ACHN (cell line): ENCODE measurements around the gene PACS1.
A peak's percentile ranks its signal among the peaks of the same experiment; 100 is the strongest.
"Not testable (repeated sequence)": the region's sequence is repeated elsewhere in the genome, so short reads cannot be mapped to it uniquely, and the experiment has no call there.

Source experiments
- DNase-seq: peaks from one replicate; pipeline ENCODE4 v3.0.0-alpha.2; 2015
- in situ Hi-C: cut with HindIII; loops from 2 replicates; pipeline ENCODE4 v1.10.0; 2017; ENCODE audit warnings: low sequenced_read_pairs, low pct_ligation_motif_present, low pct_unique_long_range_greater_than_20kb

PACS1 gene

GRCh38 chr11:66271816-66272215 is 201.7 kb downstream of the PACS1 start:
- in situ Hi-C loops: no loop called here
- no peak for DNase-seq

- DNase-seq: no peak
- in situ Hi-C loops: no loop called here
Observed at GRCh38 chr11:66272596-66272995, 202.5 kb downstream of the PACS1 start.

DNA sequence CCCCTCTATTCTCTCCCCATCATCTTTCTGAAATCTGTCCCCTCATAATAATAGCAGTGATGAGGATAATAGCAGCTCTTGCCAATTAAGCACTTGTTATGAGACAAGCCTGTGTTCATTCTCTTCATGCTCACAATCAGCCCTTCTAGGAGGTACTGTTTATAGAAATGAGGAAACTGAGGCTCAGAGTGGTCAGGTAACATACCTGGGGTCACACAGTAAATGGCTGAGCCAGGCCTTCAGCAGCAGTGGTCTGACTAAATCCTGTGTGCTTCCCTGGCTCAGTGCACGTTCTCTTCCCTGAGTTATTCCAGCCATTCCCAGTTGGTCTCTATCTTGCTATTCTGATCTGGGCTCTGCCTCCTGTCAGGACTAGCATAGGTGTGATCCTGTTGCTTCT is 204.1 kb downstream of the PACS1 start:
- DNase-seq: no peak
- in situ Hi-C loops: no loop called here

- in situ Hi-C loops: no loop called here
- DNase-seq: no peak
Observed at GRCh38 chr11:66275396-66275795, 205.3 kb downstream of the PACS1 start.

DNA sequence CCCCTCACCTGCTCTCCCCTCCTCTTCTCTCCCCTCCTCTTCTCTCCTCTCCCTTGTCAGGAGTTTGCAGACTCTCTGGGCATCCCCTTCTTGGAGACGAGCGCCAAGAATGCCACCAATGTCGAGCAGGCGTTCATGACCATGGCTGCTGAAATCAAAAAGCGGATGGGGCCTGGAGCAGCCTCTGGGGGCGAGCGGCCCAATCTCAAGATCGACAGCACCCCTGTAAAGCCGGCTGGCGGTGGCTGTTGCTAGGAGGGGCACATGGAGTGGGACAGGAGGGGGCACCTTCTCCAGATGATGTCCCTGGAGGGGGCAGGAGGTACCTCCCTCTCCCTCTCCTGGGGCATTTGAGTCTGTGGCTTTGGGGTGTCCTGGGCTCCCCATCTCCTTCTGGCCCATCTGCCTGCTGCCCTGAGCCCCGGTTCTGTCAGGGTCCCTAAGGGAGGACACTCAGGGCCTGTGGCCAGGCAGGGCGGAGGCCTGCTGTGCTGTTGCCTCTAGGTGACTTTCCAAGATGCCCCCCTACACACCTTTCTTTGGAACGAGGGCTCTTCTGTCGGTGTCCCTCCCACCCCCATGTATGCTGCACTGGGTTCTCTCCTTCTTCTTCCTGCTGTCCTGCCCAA is 206.0 kb downstream of the PACS1 start:
- DNase-seq: no peak
- in situ Hi-C loops: no loop called here

DNA sequence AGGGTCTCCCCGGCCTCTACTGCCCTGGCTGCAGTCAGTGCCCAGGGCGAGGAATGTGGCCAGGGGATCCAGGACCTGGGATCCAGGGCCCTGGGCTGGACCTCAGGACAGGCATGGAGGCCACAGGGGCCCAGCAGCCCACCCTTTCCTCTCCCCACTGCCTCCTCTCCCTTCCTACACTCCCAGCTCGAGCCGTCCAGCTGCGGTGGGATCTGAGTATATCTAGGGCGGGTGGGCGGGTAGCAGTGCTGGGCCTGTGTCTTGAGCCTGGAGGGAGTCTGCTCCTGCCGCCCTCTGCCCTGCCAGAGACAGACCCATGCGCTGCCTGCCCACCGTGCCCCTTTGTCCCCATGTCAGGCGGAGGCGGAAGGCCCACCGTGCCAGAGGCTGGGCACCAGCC is 206.5 kb downstream of the PACS1 start:
- in situ Hi-C loops, DNase-seq: not testable (repeated sequence)

DNA sequence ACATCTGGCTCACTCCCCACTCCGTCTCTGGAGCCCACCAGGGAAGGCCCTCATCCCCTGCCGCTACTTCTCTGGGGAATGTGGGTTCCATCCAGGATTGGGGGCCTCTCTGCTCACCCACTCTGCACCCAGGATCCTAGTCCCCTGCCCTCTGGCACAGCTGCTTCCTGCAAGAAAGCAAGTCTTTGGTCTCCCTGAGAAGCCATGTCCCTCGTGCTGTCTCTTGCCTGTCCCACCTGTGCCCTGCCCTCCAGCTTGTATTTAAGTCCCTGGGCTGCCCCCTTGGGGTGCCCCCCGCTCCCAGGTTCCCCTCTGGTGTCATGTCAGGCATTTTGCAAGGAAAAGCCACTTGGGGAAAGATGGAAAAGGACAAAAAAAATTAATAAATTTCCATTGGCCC is 207.0 kb downstream of the PACS1 start:
- in situ Hi-C loops, DNase-seq: not testable (repeated sequence)

GRCh38 chr11:66277471-66278362 is 207.6 kb downstream of the PACS1 start, which contains the start of gene CNIH2:
Gene CNIH2, plus strand, starts transcription at chr11:66278175. Its CDS starts 282 bp downstream, at chr11:66278457.
- peak; percentile 15 for DNase-seq
- in situ Hi-C loops: no loop called here

- DNase-seq: no peak
- in situ Hi-C loops: no loop called here
Observed at GRCh38 chr11:66278363-66279091, 208.5 kb downstream of the PACS1 start.

- no peak for DNase-seq
- in situ Hi-C loops: no loop called here
Observed at GRCh38 chr11:66279092-66279734, 209.1 kb downstream of the PACS1 start.

GRCh38 chr11:66280428-66280827 is 210.4 kb downstream of the PACS1 start:
- in situ Hi-C loops: no loop called here

GRCh38 chr11:66281001-66281400 is 210.9 kb downstream of the PACS1 start:
- in situ Hi-C loops: no loop called here

More at GRCh38 chr11:66280428-66280827, 210.4 kb downstream of the PACS1 start:
- DNase-seq: no peak

GRCh38 chr11:66281776-66282467 is 211.8 kb downstream of the PACS1 start:
- no peak for DNase-seq
- in situ Hi-C loops: no loop called here

More at GRCh38 chr11:66281001-66281400, 210.9 kb downstream of the PACS1 start:
- DNase-seq: no peak

DNA sequence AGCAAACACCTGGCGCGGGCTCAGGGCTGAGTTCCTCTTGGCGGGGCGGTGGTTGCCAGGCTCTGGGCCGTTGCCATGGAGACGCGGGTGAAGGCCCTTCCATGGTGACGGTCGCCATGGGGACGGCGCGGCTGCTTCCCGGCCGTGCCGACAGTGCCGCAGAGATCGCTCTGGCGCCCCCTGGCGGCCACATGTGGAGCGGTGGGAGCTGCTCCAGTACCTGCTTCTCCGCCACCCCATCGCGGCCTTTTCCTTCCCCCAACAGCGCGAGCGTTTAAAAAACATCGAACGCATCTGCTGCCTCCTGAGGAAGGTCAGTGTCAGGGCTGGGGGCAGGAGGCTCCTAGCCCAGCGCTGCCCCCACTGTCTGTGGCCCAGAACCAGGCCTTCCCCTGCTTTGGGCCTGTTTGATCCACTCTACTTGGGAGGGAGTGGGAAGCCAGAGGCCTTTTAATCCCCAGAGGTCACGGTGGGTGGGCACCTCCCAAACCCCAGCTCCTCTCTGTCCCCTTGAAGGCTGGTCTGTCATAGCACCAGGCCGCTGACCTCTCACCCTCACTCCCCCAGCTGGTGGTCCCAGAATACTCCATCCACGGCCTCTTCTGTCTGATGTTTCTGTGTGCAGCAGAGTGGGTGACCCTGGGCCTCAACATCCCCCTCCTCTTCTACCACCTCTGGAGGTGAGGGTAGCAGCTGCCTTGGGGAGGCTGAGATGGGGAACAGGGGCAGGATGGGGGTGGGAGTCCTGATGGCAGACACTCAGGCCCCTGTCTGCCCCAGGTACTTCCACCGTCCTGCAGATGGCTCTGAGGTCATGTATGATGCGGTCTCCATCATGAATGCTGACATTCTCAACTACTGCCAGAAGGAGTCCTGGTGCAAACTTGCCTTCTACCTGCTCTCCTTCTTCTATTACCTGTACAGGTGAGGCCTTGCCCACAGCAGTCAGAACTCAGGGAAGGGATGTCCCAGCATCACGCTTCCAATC is 212.7 kb downstream of the PACS1 start:
- in situ Hi-C loops: no loop called here
- peak; percentile 82 for DNase-seq

DNA sequence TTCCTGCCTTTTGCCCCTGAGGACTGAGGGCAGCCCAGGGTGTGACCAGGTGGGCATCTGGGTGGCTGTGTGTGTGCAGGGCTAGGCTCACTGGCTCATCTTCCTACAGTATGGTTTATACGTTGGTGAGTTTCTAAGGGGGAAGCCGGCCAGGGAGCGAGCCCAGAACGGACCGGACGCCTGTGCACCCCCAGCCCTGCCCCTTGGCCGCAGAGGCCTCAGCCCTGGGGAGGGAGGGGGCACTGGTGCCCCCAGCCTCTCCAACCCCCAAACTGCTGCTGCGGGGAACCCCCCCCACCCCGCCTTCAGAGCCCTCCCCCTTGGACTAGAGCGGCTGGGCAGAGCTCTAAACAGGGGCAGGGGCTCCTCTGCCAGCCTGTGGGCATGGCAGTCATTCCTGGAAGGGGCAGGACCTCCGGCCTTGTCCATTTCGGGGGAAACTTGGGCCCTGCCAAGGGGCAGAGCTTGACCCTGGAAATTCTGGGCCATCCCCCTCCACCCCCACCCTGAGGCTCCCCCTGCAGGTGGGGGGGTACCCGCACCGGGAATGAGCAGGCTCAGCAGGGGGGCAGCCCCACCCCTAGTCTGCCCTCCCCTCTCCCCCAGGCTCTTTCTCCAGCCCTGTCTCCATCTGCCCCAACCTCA is 213.5 kb downstream of the PACS1 start:
- in situ Hi-C loops: no loop called here
- DNase-seq: no peak

- no peak for DNase-seq
- in situ Hi-C loops: no loop called here
Observed at GRCh38 chr11:66284526-66285078, 214.5 kb downstream of the PACS1 start.
